MCF 10A (cell line): ENCODE measurements around the gene CTCFL. TPM values are rescaled to one million over a fixed set of nuclear protein-coding genes. Genes with fewer than 3 reads are reported as not detected.

ENCODE experiments used
- BruUV-seq: library from RNA; stranded (reverse); fragments of 400-500 nt; replicated peaks from 2 replicates; lab custom pipeline; 2021; lab: Mats Ljungman, UMichigan
- CTCF ChIA-PET: fragments of 300-600 bp; sonication (Branson Sonifier 250); formaldehyde crosslinking; extraction: SDS; loops from one replicate; lab custom pipeline; 2021; ENCODE audit warnings: antibody characterized with exemption, inconsistent platforms; lab: Yijun Ruan, JAX
- POLR2A ChIA-PET: fragments of 300-600, 350-650 bp; sonication (Branson Sonifier 250); formaldehyde crosslinking; extraction: SDS; loops from one replicate; lab custom pipeline; 2020; ENCODE audit warnings: antibody characterized with exemption, inconsistent platforms; lab: Yijun Ruan, JAX
- DNase-seq: peaks from one replicate; pipeline ENCODE4 v3.0.0-alpha.2; 2018; ENCODE audit not compliant: unreplicated experiment
- H3K27ac Mint-ChIP-seq: one replicate; pipeline ENCODE4 v1.8.0; 2022; ENCODE audit warnings: mild to moderate bottlenecking, low read depth, mixed read lengths; ENCODE audit not compliant: unreplicated experiment
- H3K27me3 Mint-ChIP-seq: one replicate; pipeline ENCODE4 v1.8.0; 2022; ENCODE audit warnings: mixed read lengths; ENCODE audit not compliant: insufficient read depth, unreplicated experiment
- H3K36me3 Mint-ChIP-seq: one replicate; pipeline ENCODE4 v1.8.0; 2022; ENCODE audit warnings: mild to moderate bottlenecking, moderate library complexity, mixed read lengths; ENCODE audit not compliant: insufficient read depth, unreplicated experiment
- H3K4me1 Mint-ChIP-seq: one replicate; pipeline ENCODE4 v1.8.0; 2022; ENCODE audit warnings: mixed read lengths; ENCODE audit not compliant: insufficient read depth, unreplicated experiment
- H3K4me3 Mint-ChIP-seq: one replicate; pipeline ENCODE4 v1.8.0; 2022; ENCODE audit warnings: mild to moderate bottlenecking, moderate library complexity, mixed read lengths; ENCODE audit not compliant: unreplicated experiment
- H3K9me3 Mint-ChIP-seq: one replicate; pipeline ENCODE4 v1.8.0; 2022; ENCODE audit warnings: mixed read lengths; ENCODE audit not compliant: unreplicated experiment
- intact Hi-C: fragments of 100-400 bp; cut with micrococcal nuclease; formaldehyde crosslinking; loops from 2 replicates; pipeline ENCODE4 v1.14.1; 2022
- total RNA-seq: library from RNA; stranded (reverse); gene quantifications from 2 replicates; pipeline ENCODE4 v1.2.3, GENCODE V29; 2022
- TF ChIP-seq, protein P1 (sequence below): fragments of 200-600 bp; IDR thresholded peaks from one replicate; pipeline ENCODE4 v1.8.0; 2022; ENCODE audit warnings: antibody characterized with exemption, mild to moderate bottlenecking; ENCODE audit not compliant: unreplicated experiment

The CTCFL gene
- total RNA-seq, 1 experiment from 2014 or later = not detected

DNA sequence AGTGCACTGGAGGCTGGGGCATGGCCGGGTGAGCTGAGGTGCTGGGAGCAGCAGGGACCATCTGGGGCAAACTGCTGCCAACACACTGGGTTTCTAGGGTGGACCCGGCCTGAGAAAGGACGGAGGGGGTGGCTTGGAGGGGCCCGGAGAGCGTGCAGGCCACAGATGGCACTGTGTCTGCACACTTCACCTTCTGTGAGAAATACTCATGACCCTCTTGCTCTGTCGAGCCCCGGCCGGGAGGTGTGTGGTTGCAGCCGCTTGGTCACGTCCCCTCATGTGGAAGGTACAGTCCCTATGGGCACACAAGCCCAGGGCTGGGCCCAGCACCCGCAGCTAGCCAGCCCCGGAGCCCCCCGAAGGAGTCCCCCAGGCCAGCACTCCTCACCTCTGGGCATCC, 74.0 kb downstream of the CTCFL start:
- H3K4me1 Mint-ChIP-seq = no peaks in the 10 kb centered on the region
- H3K9me3 Mint-ChIP-seq = no peaks in the 10 kb centered on the region
- no peaks in the 10 kb centered on the region for H3K36me3 Mint-ChIP-seq
- intact Hi-C loops = no loop called here
- H3K27me3 Mint-ChIP-seq = peaks cover 100% of the 10 kb centered on the region
- TF ChIP-seq, protein P1, sequence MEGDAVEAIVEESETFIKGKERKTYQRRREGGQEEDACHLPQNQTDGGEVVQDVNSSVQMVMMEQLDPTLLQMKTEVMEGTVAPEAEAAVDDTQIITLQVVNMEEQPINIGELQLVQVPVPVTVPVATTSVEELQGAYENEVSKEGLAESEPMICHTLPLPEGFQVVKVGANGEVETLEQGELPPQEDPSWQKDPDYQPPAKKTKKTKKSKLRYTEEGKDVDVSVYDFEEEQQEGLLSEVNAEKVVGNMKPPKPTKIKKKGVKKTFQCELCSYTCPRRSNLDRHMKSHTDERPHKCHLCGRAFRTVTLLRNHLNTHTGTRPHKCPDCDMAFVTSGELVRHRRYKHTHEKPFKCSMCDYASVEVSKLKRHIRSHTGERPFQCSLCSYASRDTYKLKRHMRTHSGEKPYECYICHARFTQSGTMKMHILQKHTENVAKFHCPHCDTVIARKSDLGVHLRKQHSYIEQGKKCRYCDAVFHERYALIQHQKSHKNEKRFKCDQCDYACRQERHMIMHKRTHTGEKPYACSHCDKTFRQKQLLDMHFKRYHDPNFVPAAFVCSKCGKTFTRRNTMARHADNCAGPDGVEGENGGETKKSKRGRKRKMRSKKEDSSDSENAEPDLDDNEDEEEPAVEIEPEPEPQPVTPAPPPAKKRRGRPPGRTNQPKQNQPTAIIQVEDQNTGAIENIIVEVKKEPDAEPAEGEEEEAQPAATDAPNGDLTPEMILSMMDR = no peak
- CTCF ChIA-PET = interaction anchor here (0.6 to 0.7 kb wide), 2 partner anchors 426 to 746 kb away, joined by 3 read pairs; no protein-coding TSS in a partner anchor
- no TSS peak for BruUV-seq
- no peak overlapping the region for H3K4me3 Mint-ChIP-seq
- POLR2A ChIA-PET = no interaction called here
- no peak for DNase-seq
- H3K27ac Mint-ChIP-seq = no peak overlapping the region

GRCh38 chr20:57450419-57450818, 74.5 kb downstream of the CTCFL start:
- intact Hi-C loops = no loop called here
- H3K4me1 Mint-ChIP-seq = no peaks in the 10 kb centered on the region
- H3K36me3 Mint-ChIP-seq = no peaks in the 10 kb centered on the region
- ChIA-PET POLR2A (no interaction called here), CTCF (no interaction called here)
- no TSS peak for BruUV-seq
- peaks cover 100% of the 10 kb centered on the region for H3K27me3 Mint-ChIP-seq
- H3K27ac Mint-ChIP-seq = no peak overlapping the region
- TF ChIP-seq, protein P1 = no peak
- DNase-seq = no peak
- H3K9me3 Mint-ChIP-seq = no peaks in the 10 kb centered on the region
- no peak overlapping the region for H3K4me3 Mint-ChIP-seq

DNA sequence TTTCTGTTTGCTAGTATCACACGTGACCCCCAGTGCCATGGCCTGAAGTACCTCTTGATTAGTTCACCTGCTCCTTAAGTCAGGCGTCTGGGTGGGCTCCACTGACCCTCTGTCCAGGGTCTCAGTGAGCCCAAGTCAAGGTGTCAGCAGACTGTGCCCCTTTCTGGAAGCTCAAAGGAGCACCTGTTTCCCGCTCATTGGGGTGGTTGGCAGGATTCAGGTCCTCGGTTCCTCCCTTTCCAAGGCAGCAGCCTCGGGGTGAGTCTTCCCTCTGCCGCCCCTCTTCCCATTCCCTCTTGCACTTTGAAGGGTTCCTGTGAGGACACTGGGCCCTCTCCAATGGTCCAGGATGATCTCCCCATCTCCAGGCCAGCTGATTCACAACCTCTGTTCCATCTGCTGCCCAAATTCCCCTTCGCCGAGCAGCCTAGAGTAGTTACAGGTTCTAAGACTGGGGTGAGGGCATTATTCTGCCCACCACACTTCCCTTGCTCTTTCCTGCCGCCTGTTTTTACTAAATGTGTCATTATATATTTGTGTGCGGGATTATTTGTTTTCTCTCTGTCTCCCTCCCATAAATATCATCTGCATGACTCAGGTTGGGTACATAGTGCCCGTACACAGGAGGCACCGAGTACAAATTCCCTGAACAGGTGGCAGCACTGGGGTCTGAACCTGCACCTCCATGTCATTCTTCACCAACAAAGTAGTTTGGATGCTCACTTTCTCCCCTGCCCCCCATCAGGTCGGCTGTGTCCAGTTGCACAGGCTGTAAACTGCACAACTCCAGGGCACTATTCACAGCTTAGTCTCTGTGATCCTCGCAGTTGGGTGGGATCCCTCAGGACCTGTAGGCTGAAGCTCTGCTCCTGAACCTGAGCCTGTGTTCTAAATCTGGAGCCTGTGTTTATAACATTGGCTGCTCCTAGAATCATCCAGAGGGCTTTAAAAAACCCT, 75.3 kb downstream of the CTCFL start:
- ChIA-PET POLR2A (no interaction called here), CTCF (interaction anchor here (0.6 kb wide), 1 partner anchor 58 kb away, joined by 3 read pairs; no protein-coding TSS in a partner anchor)
- intact Hi-C loops = no loop called here
- H3K27me3 Mint-ChIP-seq = peaks cover 97% of the 10 kb centered on the region
- no peak for DNase-seq
- no peak overlapping the region for H3K4me3 Mint-ChIP-seq
- TF ChIP-seq, protein P1 = no peak
- no peaks in the 10 kb centered on the region for H3K36me3 Mint-ChIP-seq
- BruUV-seq = no TSS peak
- no peaks in the 10 kb centered on the region for H3K9me3 Mint-ChIP-seq
- H3K27ac Mint-ChIP-seq = no peak overlapping the region
- no peaks in the 10 kb centered on the region for H3K4me1 Mint-ChIP-seq

GRCh38 chr20:57448764-57449354, 76.1 kb downstream of the CTCFL start:
- Mint-ChIP-seq H3K27me3 (peaks cover 94% of the 10 kb centered on the region), H3K9me3 (no peaks in the 10 kb centered on the region), H3K27ac (no peak overlapping the region), H3K4me1 (no peaks in the 10 kb centered on the region), H3K4me3 (no peak overlapping the region), H3K36me3 (no peaks in the 10 kb centered on the region)
- no peak for DNase-seq
- ChIA-PET POLR2A (no interaction called here), CTCF (interaction anchor here (0.5 kb wide), 1 partner anchor 45 kb away, joined by 4 read pairs; no protein-coding TSS in a partner anchor)
- TF ChIP-seq, protein P1 = no peak
- no TSS peak for BruUV-seq
- intact Hi-C loops = no loop called here
